ENCODE data around the gene SLC44A1.
"Not testable (repeated sequence)": the region's sequence is repeated elsewhere in the genome, so short reads cannot be mapped to it uniquely, and the experiment has no call there.

Gene SLC44A1

DNA sequence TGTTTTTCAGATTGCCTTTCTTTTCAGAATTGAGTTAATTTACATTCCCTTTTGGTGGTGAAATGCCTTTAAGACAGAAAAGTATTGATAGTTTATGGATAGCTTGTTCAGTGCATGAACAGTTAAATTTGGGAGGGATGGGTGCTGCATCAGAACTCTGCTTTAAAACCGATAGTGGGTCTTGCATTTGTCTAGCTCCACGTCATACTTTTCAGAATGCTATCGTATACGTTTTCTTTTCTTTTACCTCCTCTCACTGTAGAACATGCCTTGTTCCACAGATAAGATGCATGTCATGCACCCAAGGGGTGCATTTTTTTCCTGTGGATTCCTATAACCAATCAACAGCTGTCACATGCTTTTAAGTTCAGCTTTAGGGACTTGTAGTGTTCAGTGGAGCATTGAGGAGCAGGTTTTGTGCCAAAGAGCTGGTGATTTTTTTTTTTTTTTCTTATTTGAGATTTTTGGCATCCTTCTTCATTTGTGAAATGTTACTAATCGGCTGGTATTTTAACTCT lies 2.3 kb downstream of the SLC44A1 start:
- H3K27ac ChIP-seq, result no peak overlapping the region

GRCh38 chr9:105248691-105249090 lies 4.2 kb downstream of the SLC44A1 start:
- no peak overlapping the region for H3K27ac ChIP-seq
- no peak for TF ChIP-seq ZFX (IDR thresholded peaks at IDR 0.05; ENCODE audit: borderline replicate concordance)
- TF ChIP-seq, protein P1, sequence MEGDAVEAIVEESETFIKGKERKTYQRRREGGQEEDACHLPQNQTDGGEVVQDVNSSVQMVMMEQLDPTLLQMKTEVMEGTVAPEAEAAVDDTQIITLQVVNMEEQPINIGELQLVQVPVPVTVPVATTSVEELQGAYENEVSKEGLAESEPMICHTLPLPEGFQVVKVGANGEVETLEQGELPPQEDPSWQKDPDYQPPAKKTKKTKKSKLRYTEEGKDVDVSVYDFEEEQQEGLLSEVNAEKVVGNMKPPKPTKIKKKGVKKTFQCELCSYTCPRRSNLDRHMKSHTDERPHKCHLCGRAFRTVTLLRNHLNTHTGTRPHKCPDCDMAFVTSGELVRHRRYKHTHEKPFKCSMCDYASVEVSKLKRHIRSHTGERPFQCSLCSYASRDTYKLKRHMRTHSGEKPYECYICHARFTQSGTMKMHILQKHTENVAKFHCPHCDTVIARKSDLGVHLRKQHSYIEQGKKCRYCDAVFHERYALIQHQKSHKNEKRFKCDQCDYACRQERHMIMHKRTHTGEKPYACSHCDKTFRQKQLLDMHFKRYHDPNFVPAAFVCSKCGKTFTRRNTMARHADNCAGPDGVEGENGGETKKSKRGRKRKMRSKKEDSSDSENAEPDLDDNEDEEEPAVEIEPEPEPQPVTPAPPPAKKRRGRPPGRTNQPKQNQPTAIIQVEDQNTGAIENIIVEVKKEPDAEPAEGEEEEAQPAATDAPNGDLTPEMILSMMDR (IDR thresholded peaks at IDR 0.05), result no peak

More for the DNA sequence above, 2.3 kb downstream of the SLC44A1 start:
- no peak for TF ChIP-seq ZFX (IDR thresholded peaks at IDR 0.05; ENCODE audit: borderline replicate concordance)
- TF ChIP-seq, protein P1 (IDR thresholded peaks at IDR 0.05), result no peak

DNA sequence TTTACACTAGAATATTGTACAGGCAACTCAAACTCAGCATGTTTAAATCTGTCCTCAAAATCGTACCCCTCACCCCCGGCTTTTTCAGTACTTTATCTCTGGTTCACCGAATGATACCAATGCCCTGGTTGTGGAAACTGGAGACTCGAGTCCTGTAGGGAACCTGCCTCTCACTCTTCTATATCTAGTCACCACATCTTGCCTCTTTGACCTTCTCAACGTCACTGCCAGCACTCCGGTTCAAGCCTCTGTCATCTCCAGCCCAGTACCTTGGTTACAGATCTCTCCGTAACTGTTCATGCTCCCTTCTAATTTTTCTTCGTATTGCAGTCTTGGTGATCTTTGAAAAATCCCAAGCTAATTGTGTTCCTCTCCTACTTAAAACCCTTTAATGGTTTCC lies 6.7 kb downstream of the SLC44A1 start:
- no peak for TF ChIP-seq ZFX (IDR thresholded peaks at IDR 0.05; ENCODE audit: borderline replicate concordance)
- TF ChIP-seq, protein P1 (IDR thresholded peaks at IDR 0.05), result no peak
- H3K27ac ChIP-seq, result no peak overlapping the region

DNA sequence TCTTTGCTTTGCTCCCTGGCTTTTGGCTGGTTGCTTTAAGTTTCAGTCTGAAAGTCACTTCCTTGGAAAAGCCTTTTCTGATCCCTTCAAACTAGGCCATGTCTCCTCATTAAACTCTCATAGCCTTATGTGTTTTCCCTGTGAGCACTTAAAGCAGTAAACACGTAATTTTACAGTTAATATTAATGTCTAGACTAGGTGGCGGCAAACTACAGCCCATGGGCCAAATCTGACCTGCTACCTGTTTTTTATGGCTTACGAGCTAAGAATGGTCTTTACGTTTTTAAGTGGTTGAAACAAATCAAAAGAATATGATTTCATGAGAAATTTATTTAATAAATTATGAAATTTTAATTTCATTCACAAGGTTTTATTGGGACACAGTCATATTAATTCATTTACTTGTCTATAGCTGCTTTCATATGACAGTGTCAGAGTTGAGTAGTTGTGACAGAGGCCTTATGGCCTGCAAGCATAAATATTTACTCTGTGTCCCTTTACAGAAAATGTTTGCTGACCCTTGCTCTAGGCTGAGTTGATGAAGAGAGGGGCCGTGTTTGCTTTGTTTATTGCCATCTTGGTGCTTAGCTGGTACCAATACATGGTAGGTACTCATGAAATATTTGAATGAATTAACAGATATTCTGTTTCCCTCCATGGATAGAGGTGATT lies 7.4 kb downstream of the SLC44A1 start:
- no peak overlapping the region for H3K27ac ChIP-seq
- TF ChIP-seq ZFX (IDR thresholded peaks at IDR 0.05; ENCODE audit: borderline replicate concordance), result no peak
- TF ChIP-seq, protein P1 (IDR thresholded peaks at IDR 0.05), result no peak

DNA sequence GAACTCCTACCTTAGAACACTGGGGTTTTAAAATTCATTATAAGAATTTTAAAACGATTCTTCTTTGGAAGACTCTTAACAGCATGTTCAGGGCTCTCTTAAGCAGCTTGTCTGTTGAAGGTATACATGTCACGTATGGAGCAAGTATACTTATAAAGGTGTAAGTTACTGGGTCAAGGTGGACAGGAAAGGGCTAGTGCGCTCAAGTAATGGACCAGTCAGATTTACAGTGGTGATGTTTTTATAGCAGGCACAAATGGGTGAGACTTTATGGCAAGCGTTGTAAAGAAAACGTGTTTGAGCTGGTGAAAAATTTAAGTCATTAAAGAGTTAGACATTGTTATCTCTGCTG lies 7.9 kb downstream of the SLC44A1 start:
- TF ChIP-seq ZFX (IDR thresholded peaks at IDR 0.05; ENCODE audit: borderline replicate concordance), result no peak
- TF ChIP-seq, protein P1 (IDR thresholded peaks at IDR 0.05), result no peak
- H3K27ac ChIP-seq, result no peak overlapping the region

DNA sequence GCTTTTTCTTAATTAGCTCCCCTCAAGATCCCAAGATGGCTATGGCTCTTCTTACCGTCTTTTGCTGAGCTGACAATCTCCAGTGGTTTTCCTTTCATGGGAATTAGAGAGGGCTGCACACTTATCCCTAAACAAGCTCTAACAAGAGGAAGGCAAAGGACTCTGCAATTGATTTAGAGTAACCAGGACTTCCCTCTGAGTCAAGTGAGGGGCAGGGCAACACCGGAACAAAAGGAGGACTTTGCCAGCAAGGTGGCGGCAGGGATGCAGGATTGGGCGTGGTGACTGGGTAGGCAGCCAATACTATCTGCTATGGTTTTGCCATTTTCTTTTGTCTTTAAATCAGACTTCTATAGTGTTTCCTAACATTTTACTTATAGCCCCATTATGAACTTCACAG lies 9.8 kb downstream of the SLC44A1 start:
- TF ChIP-seq, protein P1 (IDR thresholded peaks at IDR 0.05), result no peak
- TF ChIP-seq ZFX (IDR thresholded peaks at IDR 0.05; ENCODE audit: borderline replicate concordance), result no peak
- no peak overlapping the region for H3K27ac ChIP-seq

GRCh38 chr9:105255421-105255820 lies 11.0 kb downstream of the SLC44A1 start:
- TF ChIP-seq, protein P1 (IDR thresholded peaks at IDR 0.05), result no peak
- no peak overlapping the region for H3K27ac ChIP-seq

DNA sequence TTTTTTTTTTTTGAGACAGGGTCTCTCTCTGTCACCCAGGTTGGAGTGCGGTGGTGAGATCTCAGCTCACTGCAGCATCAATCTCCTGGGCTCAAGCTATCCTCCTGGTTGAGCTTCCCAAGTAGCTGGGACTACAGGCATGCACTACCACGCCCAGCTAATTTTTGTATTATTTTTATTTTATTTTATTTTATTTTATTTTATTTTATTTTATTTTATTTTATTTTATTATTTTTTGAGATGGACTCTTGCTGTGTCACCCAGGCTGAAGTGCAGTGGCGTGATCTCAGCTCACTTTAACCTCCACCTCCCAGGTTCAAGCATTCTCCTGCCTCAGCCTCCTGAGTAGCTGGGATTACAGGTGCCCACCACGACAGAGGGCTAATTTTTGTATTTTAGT lies 12.1 kb downstream of the SLC44A1 start:
- not testable (repeated sequence) for H3K27ac ChIP-seq
